SK-N-SH (cell line): ENCODE results near the gene KRT35.

Experiments
- CTCF ChIP-seq: fragments of 200-600 bp; sonication (generic); IDR thresholded peaks from 2 replicates; pipeline ENCODE4 v1.6.1; 2017; ENCODE audit warnings: antibody characterized with exemption, mild to moderate bottlenecking, moderate library complexity
- FOSL2 ChIP-seq: IDR thresholded peaks from 2 replicates; pipeline ENCODE4 v1.4.0; 2012; ENCODE audit warnings: low read depth, mild to moderate bottlenecking, moderate library complexity, borderline replicate concordance
- NFIC ChIP-seq: IDR thresholded peaks from 2 replicates; pipeline ENCODE4 v1.4.0; 2012; ENCODE audit warnings: borderline replicate concordance
- POLR2AphosphoS5 ChIP-seq: IDR thresholded peaks from 2 replicates; pipeline ENCODE4 v1.6.1; 2012; ENCODE audit warnings: low read depth, low read length
- RAD21 ChIP-seq: IDR thresholded peaks from 2 replicates; pipeline ENCODE4 v1.6.1; 2012; ENCODE audit warnings: mild to moderate bottlenecking, low read length
- RFX5 ChIP-seq: IDR thresholded peaks from 2 replicates; pipeline ENCODE4 v1.6.1; 2012; ENCODE audit warnings: mild to moderate bottlenecking, improper control_type of control experiment, low read length
- ZBTB33 ChIP-seq: IDR thresholded peaks from 2 replicates; pipeline ENCODE4 v1.4.0; 2012; ENCODE audit warnings: low read depth, borderline replicate concordance

- no peak for TF ChIP-seq RAD21
- TF ChIP-seq RFX5, result no peak
- no peak for TF ChIP-seq FOSL2
- no peak for TF ChIP-seq CTCF
- no peak for TF ChIP-seq NFIC
- TF ChIP-seq ZBTB33, result no peak
- no peak for TF ChIP-seq POLR2AphosphoS5
Observed at GRCh38 chr17:41464173-41464572, 16.8 kb downstream of the KRT35 start.
